HCEC 1CT (cell line): ENCODE data around the gene FAHD1.
A peak's percentile ranks its signal among the peaks of the same experiment; 100 is the strongest.

Source experiments
- DNase-seq: peaks from one replicate; pipeline ENCODE4 v3.0.0-alpha.2; 2017

The FAHD1 gene

GRCh38 chr16:1826691-1827573 lies at the start of gene FAHD1, which contains the start of gene HAGH:
Gene FAHD1 (plus strand): TSS chr16:1827206. CDS start chr16:1827239, 33 bp downstream.
Gene HAGH (minus strand): TSS chr16:1826825. CDS start chr16:1826787, 38 bp downstream.
- DNase-seq = peak; percentile 94

DNA sequence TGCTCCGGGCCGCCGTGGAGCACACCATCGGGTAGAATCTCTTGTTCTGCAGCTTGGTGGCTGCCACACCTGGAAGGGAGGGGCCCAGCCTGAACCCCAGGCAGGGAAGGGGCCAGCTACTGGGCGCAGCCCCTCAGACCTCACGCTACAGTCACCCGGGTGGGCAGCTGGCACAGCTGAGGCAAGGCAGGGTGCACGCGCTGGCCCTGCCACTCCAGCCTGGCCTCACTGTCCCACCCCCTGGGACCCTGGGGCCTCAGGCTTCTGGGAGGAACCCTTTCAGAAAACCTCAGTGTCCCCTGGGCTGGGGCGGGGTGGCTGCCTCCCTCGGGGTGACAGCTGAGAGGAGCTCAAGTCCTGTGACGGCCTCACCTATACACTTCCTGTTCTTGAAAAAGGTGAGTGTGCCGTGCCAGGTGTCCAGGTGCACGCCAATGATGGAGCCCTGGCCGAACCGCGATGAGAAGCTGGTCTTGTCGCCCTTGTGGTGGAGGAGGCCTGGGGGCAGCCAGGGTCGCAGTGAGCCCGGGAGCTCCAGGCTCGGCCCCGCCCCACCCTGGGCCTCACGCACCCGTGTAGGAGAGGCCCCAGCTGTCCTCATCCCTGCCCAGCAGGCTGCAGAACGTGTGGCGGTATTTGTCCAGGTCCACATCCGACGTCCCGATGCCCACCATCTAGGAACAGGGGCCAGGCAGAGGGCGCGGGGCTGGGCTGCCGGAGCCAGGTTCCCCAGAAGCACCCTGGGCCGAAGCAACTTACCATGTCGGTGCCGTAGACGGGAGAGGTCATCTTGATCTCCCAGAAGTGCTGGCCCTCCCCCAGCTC lies 49.4 kb upstream of the FAHD1 start:
- DNase-seq = no peak

DNA sequence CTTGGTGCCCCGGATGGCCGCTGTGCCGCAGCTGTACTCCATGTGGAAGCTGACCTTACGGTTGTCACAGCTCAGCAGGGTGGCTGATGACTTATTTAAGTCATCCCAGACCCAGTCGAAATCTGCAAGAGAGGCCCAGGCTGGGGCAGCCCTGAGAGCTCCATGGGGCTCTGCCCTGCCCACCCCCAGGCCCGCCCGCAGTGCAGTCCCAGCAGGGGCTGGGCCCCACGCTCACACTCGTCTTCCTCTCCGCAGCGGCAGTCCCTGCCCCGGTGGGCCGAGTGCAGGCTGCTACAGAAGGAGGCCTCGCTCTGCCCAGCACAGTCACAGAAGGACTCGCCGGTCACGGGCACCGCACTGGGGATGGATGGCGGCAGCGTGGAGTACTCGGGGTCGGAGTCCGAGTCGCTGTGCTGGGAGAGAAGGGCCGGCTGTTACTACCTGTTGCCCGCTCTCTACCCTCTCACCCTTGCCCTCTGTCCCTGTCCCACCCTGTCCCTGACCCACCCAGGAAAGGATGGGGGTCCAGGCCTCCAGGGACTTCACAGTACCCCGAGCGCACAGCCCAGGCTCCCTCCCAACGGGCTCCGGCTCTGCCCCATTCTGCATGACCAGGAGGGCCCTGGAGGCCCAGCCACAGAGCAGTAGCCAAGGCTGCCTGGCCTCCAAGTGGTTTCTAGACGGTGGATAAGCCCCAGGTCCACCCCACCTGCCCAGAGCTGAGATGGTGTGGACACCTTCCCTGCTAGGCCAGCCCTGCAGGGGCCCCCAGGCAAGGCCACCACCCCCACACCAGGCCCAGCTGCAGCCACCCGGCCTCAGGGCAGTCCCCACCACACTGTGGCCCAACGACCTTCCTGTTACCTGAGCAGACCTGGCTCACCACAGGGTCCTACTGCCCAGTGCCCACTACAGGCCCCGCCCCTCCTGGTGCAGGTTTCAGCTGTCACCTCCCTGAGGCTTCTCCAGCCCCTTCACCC lies 48.5 kb upstream of the FAHD1 start:
- DNase-seq = no peak

- DNase-seq = no peak
Observed at GRCh38 chr16:1779234-1779701, 47.7 kb upstream of the FAHD1 start.

DNA sequence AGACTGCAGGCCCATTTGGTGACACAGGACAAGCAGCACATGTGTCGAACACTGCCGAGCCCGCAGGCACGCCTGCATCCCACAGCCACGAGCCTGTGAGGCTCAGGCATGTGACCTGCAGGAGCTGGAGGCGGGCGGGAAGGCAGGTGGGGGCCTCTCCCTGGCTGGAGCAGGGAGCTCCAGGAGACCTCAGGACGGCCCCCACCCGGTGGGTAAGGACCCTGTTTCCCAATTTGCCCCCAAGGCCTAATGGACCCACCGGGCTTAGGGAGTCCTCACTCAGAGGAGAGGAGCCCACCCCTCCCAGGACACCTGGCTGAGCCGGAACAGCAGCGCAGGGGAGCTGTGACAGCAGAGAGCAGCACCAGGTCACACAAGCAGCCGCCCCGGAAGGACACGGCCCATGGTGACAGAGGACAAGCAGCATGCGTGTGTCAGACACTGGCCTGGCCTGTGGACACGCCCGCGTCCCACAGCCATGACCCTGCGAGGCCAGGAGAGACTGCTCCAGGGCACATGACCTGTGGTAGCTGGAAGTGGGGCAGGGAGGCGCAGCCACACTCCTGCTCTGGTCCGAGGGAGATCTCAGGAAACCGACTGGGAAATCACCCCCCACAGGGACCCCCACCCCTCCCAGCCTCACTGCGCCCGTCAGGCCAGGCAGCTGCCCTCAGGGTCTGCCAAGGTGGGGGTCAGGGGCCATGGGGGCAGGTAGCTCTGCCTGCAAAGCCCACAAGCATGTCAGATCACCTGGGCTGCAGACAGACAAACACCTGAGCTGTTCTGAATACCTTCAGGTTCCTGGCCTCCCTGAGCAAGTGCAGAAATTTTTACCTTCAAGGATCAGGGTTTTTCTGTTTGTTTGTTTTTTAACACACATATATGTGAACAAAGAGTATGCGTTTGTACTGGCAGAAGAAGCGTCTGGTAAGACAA lies 47.0 kb upstream of the FAHD1 start:
- DNase-seq = no peak

DNA sequence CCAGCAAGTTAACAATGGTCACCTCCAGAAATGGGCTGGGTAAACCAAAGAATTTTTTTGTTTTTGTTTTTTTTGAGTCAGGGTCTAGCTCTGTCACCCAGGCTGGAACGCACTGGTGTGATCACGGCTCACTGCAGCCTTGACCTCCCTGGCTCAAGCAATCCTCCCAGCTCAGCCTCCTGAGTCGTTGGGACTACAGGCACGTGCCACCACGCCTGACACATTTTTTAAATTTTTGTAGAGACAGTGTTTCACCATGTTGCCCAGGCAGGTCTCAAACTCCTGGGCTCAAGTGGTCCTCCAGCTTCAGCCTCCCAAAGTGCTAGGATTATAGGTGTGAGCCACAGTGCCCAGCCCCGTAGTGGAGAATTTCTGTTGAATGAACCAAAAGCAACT lies 46.3 kb upstream of the FAHD1 start:
- DNase-seq = no peak

- DNase-seq = no peak
Observed at GRCh38 chr16:1781254-1781653, 45.8 kb upstream of the FAHD1 start.

- peak; percentile 23 for DNase-seq
Observed at GRCh38 chr16:1781758-1782407, 45.1 kb upstream of the FAHD1 start.

DNA sequence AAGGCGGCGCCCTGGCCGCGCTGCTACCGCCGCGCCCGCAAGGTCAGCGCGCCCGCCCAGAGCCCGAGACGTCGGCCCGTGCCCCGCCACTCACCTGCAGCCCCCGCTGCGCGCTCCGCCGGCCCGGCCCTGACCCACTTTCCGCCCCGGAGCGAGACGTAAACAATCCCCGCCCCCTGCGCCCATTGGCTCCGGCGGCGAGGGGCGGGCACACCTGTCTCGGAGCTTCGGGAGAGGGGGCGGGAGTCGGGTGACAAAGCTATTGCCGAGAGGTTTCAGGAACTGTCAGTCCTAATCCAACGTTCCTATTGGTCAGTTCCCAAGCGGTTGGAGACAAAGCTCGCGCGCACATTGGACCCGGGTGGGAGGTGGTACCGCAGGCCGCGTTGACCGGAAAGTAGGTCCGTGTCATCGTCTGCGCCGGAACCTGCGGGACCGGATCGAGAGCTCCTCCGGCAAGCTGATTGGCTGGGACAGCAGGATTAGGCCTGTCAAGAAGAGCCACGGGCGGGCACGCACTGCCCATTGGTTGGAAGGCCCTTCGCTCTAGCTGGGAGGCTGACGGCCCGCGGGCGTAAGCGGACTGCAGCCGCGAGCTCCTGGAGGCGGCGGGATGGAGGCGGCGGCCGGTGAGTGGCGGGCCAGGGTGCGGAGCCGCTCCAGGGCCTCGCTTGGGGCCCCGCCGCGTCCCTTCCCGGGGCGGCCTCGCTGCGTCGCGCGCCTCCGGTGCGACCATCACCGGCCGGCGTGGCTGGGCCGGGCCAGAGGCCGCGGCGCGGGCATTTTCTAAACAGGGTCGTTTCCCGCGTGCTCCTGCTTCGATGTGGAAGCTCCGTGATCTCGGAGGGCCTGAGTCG lies 44.4 kb upstream of the FAHD1 start, which contains the start of the genes NUBP2 and SPSB3:
NUBP2 (plus strand) TSS at position 553 of the 857 bp plus-strand sequence; CDS start at position 614, 61 bp downstream.
SPSB3 (minus strand) TSS at position 164 of the 857 bp plus-strand sequence. CDS start 1,088 bp downstream, outside the sequence.
- peak; percentile 100 for DNase-seq

- no peak for DNase-seq
Observed at GRCh38 chr16:1784977-1785845, 41.8 kb upstream of the FAHD1 start.

- no peak for DNase-seq
Observed at GRCh38 chr16:1785846-1786170, 41.2 kb upstream of the FAHD1 start.

- DNase-seq = no peak
Observed at GRCh38 chr16:1786242-1787055, 40.6 kb upstream of the FAHD1 start.

DNA sequence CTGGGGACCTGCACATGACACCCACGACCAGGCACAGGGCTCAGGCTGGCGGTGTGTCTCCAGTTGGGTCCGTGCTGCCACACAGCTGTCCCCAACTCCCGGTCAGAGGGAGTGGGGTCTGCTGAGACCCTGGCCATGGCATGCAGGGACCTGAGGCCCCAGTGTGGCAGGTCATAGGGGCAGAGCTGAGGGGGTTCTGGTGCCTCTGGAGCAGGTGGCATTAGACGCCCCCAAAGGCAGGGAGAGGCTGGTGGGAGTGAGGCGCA lies 40.0 kb upstream of the FAHD1 start:
- no peak for DNase-seq

GRCh38 chr16:1787322-1788094 lies 39.5 kb upstream of the FAHD1 start:
- no peak for DNase-seq

DNA sequence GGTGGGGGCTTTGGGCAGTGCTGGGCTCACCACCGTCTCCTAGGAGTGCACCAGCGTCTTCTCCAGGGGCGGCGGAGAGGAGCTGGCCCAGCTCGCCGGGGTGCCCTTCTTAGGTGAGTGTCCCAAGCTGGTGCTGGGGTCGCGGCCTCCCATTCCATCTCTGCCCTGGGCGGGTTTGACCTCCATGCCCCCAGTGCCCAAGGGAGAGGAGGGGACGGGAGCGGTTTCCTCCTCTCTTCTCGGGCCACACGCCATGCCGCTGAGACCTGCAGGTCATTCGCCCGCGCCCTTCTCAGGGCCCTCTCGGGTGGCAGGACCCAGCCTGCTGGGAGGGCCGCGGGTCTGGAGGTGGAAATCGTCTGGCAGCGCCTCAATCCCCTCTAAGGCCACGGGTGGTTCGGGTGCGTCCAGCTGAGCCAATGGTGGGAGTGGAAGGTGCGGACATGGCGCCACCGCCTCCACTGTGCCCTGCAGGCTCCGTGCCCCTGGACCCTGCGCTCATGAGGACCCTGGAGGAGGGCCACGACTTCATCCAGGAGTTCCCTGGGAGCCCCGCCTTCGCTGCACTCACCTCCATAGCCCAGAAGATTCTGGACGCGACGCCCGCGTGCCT lies 38.8 kb upstream of the FAHD1 start:
- no peak for DNase-seq

DNA sequence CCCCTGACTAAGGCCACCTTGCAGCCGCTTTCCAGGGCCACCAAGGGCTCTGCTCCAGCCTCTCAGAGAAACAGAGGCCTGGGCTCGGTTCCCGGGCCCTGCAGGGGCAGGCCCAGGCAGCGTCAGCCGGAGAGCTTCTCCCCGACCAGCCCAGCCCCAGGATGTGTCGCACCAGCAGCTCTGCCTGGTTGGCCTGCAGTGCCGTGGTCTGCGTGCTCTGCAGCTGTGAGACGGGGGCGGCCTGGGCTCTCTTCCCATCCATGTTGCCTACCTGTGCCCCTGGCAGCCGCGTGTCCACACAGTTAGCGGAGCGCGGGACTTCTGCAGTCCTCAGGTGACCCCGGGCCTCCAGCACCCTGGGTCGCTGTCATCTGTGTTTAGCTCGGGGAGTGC lies 38.3 kb upstream of the FAHD1 start:
- no peak for DNase-seq

DNA sequence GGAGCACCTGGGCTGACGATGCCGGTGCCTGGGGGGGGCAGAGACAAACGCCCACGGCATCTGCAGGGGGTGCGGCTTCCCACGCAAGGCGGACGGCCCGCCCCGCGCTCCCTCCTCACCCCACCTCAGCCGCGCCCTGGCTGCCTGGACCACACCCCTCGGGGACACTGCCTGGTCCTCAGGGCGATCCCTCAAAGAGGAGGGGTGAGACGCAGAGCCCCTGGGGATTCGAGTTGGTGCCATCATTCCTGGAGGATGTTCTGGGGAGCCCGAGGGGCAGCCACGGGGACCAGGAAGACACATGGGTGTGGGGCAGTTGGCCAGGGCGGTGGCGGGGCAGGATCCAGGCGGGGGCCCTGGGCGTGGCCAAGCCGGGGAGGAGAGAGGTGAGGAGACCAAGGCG lies 37.4 kb upstream of the FAHD1 start:
- no peak for DNase-seq
